HL-60/S4 treated with retinoic acid at 250 ng/mL for 4 days and 3 days (cell line): Measurements from ENCODE around the gene RHCE.

ENCODE experiments used
- in situ Hi-C: fragments of 300-500 bp; cut with MboI; formaldehyde crosslinking; loops from 2 replicates; pipeline ENCODE4 v1.7.0; 2022; ENCODE audit warnings: low sequenced_read_pairs

RHCE gene

DNA sequence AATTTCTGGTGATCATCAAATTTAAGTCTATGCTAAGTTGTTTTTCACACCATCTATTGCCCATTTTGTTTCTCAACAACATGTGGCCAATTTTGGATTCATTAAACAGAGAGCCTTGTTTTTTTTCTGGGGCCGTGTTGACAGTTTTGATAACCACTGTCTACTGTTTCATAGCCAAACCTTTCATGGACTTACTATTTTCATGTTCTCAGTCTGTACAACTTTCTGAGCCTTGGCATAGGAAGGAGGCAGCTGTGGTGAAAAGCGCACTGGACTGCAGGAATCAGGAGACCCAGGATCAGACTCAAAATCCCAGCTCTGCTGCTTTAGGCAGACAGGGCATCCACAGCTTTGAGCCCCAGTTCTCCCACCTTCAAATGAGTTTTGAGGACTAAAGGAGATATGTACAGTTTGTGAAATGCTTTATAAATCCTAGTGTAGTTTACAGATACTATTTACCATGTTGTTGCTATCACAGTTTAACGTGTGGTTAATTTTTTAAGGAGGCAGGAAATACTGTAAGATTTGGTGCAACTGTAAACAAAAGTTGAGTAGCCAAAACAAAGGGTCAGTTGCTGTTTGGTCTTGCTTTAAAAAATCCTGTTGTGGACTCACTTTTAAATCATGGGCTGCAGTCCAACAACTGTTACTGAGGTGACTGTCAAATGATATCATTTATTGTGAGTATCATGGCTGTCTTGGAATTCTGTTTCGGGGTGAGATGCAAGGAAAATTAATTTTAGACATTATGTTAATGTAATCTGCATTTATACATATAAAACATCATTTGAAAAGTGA is 13.0 kb upstream of the RHCE start:
- in situ Hi-C loops: no loop called here

DNA sequence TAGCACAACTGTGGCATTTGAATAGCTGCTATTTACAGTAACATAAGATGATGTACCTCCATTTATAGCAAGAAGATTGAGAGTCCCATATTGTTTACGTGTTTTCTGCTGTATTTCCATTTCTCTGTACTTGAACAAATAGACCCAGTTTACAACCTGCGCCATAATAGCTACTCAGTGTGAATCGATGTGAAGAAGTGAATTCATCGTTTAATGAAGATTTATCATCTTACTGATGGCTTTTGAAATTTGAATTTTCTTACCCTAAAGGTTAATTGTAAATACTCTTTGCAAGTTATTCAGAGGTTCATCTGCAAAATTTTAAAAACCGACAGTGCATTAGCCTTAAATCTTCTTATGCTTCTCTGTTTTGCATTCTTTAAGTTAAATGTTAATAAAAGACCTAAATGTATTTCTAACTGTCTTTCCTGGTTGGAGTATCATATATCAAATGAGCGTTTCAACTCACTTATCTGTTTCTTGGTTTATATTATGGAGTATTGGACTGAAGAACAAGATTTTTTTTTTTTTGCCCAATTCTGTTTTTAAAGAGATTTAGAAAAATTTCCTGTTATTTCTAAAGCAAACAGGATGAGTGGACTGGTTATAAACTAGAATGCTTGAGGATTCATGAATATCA is 12.2 kb upstream of the RHCE start:
- in situ Hi-C loops: no loop called here

DNA sequence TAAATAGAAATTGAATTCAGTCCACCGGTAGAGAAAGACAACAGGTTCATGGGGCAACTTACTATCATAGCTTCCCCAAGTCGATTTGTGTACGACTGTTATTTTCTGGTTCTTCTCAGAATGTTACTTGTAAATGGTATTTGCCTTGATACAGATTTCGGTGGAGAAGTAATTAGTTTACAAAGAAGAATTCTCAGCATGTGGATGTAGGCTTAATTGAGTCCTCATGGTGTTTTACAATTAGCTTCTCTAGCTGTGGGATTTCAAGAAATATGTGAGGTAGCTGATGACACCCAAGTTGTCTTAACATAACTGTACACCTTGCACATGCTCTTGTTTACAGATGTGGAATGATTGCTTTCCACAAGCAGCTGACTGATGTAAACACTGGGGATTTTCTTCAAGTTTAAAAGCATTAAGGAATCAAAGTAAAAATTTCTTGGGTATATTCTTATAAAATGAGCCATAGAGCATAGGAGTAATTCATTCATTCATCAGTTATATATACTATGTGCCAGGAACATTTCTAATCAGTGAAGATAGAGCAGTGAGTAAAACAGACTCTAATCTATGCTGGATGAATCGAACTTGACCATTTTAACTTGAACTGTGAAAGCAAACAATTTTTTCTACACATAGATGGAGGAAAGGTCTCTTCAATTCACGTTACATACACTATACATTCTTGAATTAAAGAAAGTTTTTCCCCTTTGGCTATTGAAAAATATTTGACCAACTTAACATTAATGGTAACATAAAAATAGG is 11.5 kb upstream of the RHCE start:
- in situ Hi-C loops: no loop called here

DNA sequence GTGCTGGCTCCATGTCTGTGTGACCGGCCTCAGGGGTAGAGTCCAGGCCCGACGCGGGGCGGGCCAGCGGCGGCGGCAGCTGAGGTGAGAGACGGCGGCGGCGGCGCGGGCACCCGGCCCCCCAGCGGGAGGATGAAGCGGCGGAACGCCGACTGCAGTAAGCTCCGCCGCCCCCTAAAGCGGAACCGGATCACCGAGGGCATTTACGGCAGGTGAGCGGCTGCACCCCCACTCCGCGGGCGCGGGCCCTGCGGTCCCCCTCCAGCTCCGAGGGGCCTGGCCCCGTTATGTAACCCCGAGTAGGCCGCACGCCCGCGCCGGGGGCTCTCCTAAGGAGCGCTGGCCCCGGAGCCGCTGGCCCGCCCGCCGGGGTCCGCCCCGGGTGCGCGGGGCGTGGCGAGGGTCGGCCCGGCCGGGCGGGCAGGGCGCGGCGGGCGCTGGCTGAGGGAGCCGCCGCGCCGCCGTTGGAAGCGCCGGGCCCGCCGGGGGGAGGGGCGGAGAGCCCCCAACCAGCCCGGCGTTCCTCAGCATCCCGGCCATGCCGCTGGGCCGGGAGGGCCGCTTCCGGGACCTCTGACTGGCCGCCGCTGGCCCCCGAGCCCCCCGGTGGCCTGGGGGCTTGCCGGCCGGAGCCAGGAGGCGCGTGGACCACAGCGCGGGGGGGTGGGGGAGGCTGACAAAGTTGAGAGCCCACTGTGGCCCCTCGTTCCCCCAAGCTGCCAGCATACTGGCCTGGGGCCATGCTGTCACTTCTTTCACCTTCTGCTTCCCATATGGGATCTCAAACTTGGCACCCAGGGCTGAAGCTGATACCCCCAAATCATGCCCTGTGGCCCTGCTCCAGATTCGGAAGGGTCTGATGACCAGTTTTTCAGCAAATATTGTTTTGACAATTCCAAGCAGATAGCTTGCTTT is 10.6 kb upstream of the RHCE start:
- in situ Hi-C loops: no loop called here

DNA sequence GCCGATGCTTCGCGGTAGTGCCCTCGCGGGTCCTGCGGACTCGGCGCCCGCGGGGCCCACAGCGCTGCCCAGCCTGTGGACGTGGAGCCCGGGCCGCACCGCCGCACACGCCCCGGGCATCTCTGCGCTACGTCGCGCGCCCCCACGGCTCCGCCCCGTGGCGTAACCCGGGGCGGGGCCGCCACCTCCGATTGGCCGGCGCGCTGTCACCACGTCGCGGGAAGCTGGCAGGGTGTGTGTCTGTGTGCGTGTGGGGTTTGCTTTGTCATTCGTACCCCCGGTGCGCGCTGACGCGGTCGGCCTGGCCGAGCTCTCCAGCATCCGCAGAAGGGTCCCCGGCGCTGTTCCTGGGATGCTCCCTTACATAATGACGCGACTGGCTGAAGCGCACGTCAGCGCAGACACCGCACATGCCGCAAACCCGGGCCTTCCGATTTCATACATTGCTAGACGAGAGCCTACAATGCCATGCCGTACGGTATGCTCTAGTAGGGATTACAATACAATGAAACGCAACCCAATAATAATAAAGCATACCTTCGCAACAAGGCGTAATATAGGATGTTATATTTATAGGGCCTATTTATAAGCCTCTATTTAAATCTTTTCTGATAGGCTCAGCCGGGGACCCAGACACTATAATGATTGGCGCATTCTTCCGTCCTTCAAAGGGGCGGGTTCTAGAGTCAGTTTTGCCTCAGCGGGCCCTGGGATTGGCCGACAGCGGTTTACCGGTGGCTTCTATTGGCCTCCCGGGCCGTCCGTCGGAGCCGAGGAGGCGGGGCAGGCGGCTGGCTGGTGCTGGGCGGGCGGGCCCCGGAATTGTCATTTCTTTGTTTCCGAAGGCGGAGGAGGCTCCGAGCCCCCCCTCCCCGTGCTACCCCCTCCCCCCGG is 9.7 kb upstream of the RHCE start, which contains the start of gene MACO1:
Gene MACO1 (plus strand): TSS at position 825 of the 894 bp plus-strand sequence. CDS start 202 bp downstream, outside the sequence.
- in situ Hi-C loops: no loop called here

DNA sequence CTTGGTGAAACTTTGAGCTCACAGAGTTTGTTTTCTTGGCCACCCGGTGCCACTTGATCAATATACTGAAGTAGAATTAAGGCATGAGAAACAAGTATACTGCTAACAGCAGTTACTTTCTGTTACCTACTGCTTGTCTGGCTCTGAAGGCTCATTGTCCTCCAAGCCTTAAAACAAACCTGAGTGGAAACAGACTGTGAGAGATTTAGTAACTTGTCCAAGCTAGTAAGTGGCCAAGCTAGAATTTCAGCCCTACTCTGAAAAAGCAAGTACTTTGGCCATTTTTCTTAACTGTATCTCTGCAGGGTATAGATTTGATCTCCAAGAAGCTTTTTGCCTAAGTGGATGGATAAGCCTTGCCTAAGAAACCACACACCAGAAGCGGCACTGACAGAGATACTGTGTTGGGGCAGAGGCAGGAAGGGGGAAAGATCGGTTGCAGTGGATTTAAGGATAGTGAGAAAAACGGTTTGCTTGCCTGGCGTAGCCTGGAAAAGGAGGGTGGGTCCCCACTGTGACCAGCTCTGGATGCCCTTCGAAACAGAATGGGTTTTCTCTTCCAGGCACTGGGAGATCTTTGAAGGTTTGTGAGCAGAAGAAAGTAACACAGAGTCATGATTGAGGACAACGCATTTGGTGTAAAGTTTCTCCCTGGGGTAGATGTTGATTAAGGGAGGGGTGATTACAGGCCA is 8.0 kb upstream of the RHCE start:
- in situ Hi-C loops: no loop called here

DNA sequence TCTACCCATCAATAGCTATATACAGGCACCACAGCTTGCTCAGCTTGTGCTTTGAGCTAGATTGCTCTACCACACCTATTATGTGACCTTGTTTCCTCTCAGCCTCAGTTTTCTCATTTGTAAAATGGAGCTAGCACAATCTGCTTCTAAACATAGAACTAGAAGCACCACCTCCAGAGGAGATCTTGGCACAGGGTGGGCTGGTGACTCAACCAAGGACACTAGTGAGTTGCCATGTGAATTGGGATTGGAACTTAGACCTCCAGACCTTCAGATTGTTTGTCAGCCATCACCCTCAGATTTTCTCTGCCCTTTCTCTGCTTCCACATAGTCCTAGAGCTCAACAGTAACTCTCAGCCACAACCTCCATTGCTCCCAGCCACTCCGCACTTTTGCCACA is 7.1 kb upstream of the RHCE start:
- in situ Hi-C loops: no loop called here

DNA sequence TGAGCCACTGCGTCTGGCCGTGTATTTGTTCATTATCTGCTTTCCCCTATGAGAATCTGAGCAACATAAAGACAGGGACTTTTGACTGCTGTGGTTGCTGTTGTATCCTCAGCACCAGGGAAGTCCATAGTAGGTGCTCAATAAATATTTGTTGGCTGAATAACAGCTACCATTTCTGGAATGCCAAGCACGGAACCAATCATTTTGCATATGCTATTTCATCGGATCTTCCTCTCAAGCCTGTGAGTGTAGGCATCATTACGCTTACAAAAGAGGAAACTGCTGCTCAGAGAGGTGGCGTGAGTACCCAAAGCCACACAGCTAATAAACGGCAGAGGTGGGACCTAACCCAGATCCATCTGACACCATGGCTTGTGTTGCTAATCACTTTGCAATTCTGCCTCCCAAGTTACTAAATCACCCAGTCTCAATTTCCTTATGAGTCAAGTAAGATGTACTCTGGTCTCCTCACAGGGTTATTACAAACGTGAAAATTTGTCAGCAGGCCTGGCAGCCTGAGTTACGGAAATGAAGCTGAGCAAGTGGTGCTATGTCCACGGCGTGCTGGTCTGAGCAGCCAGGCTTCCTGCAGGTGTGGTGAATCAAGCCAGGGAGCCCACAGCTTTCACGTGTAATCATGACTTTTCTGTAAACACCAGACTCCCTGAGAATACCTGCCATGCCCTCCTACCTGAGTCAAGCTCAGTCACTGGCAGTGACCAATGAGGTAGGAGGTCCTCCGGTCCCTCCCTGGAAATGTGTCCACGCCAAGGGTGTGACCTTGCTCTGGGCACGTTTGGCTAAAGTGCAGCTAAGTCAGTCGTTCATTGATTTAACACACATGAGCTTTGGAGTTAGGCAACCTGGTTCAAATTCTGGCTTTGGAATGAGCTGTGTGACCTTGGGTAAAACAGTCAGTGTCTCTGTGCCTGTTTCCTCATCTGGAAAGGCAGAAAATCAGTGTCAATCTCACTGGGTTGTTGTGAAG is 4.8 kb upstream of the RHCE start:
- in situ Hi-C loops: no loop called here

DNA sequence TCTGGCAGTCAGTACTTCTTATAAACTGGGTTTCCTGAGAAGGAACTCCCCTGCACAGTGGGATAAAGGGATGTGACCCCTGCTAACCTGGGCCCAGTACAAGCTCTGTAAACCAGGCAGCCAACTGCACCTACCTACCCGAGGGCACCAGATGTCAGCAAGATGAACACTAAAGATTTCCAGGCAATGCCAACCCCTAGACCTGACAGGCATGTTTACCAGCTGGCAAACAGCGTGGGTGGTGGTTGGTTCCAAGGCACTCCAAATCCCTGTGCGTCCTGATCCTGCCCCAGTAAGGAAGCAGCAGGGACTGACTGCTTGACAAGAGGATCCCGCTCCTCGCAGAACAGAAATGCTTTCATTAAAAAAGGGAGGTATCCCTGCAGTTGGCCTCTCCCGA is 2.6 kb upstream of the RHCE start:
- in situ Hi-C loops: loop anchor here (25.0 kb wide), 2 partner anchors 89 to 364 kb away; no protein-coding TSS in a partner anchor

DNA sequence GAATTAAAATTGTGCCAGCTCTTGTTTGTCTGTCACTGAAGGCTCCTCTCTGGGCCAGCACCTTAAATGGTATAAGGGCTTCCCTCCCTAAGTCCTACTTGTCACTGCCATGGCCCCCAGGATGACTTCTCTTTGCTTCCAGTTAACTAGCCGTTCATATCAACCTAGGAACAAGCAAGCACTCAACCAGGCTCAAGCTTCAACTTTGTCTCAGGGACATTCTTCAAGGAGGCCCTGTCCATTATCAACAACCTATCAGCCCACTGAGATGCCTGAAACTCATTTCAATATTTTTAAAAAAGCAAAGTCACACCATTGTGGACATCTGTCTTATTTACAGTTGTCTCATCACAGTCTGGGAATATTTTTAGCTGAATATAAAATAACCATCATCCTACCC is 1.3 kb downstream of the RHCE start:
- in situ Hi-C loops: loop anchor here (25.0 kb wide), 2 partner anchors 93 to 368 kb away; no protein-coding TSS in a partner anchor

DNA sequence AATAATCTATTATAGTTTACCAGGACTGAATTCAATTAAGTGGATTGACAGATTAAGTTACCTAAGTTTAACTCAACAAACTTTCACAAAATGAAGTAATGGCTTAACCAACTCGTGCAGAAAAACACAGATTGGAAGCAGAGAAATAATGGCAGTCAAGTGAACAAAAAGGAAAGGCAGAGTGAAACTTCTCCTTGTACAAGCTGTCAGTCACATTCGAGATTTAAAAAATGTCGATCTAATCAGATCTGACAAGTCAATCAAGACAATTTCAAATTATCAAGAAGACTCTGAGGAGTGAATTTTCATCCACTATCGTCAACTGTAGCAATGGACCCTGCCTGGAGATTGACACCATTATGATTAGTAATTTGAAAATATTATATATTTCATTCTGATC is 3.3 kb downstream of the RHCE start:
- in situ Hi-C loops: loop anchor here (25.0 kb wide), 2 partner anchors 95 to 370 kb away; no protein-coding TSS in a partner anchor

DNA sequence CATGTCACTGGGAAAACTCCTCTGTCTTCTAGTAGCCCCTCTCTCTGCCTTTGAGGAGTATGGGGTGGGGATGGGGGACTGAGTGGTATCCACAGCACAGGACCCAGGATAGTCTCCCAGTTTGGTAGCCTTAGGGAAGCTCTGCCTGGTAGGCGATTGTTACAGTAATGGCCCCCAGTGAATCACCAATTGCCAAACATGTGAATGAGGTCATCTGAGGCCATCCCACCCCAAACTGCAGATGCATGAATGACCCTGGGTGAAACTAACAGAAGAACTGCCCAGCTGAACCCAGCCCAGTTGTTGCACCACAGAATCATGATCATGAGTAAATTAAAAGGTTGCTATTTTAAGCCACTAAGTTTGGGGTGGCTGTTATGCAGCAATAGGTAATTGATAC is 6.0 kb downstream of the RHCE start:
- in situ Hi-C loops: loop anchor here (25.0 kb wide), 2 partner anchors 98 to 373 kb away; no protein-coding TSS in a partner anchor

DNA sequence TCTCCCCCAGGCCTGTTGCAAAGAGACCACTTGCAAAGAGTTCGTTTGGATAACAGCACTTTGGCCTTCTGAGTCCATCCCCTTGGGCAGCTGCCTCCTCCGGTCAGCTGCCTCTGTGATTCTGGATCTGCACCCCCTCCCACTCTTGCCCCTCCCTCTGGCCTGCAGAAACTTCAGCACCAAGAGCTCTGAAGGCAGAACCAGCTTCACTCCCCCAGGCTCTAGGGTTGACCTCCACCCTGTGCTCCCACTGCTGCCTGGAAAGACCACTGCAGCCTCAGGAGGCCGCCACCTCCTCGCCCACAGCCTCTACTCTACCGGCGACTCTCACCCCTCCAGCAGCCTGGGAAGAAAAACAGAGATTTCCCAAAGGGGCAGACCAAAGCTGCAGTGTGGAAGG is 6.5 kb downstream of the RHCE start:
- in situ Hi-C loops: loop anchor here (25.0 kb wide), 2 partner anchors 98 to 373 kb away; no protein-coding TSS in a partner anchor

DNA sequence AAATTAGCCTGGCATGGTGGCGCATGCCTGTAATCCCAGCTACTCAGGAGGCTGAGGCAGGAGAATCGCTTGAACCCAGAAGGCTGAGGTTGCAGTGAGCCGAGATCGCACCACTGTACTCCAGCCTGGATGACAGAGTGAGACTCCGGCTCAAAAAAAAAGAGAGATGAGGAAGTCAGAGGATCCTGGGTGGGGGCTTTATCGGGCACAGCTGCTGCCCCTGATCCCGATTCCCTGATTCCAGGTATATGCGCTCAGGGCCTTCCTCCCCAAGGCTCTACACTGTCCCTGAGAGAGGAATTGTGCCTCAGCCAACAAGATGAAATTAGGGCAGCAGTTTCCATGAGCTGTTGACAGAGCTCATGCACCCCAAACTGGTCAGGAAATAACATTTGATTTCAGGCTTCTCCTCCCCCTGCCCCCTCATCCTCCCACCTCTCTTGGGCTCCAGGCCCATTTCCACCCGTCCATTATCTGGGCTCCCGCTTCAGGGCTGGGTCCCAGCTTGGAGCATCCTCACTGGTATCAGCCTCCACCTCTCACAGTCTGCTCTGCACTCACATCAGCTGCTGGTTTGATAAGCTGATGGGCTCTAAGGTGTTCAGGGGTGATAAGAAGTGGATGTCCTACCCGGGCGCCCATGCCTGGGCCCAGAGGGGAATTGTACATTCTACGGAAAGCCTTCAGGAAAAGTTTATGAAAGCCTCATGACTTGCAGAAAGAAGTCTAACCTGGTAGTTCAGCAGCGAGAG is 7.6 kb downstream of the RHCE start:
- in situ Hi-C loops: loop anchor here (25.0 kb wide), 2 partner anchors 99 to 374 kb away; no protein-coding TSS in a partner anchor

DNA sequence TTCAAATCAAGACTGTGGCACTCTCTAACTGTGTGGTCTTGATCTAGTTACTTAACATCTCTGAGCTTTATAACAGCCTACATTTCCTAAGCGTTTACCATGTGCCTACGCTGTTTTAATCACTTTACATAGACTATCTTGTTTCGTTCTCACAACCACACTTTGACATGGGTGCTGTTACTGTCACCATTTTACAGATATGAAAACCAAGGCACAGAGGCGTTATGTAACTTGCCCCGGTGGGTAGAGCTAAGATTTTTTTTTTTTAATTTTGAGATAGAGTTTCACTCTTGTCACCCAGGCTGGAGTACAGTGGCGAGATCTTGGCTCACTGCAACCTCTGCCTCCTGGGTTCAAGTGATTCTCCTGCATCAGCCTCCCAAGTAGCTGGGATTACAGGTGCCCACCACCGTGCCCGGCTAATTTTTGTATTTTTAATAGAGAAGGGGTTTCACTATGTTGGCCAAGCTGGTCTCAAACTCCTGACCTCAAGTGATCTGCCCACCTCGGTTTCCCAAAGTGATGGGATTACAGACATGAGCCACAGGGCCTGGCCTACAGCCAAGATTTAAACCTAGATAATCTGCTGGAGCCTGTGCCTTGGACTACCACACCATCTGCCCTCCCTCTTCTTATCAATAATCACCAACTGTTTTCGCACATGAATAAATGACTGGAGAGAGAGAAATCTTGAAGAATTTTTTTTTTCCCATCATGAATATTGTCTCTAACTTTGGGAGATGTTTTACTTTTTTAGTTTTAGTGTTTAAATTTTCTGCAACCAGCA is 10.8 kb downstream of the RHCE start:
- in situ Hi-C loops: loop anchor here (25.0 kb wide), 2 partner anchors 102 to 377 kb away; no protein-coding TSS in a partner anchor
